Stimulated activated CD4-positive, alpha-beta T cell treated with anti-CD3 and anti-CD28 coated beads, Interleukin-12 subunit alpha, Interleukin-12 subunit beta, amount 100 ng/mL, for 4 hours (primary cell): ENCODE data around the gene FBLN5.
"Not testable (repeated sequence)": the region's sequence is repeated elsewhere in the genome, so short reads cannot be mapped to it uniquely, and the experiment has no call there.

ENCODE experiments used
- DNase-seq: peaks from one replicate; pipeline ENCODE4 v3.0.0-alpha.2; 2020

FBLN5 gene

DNA sequence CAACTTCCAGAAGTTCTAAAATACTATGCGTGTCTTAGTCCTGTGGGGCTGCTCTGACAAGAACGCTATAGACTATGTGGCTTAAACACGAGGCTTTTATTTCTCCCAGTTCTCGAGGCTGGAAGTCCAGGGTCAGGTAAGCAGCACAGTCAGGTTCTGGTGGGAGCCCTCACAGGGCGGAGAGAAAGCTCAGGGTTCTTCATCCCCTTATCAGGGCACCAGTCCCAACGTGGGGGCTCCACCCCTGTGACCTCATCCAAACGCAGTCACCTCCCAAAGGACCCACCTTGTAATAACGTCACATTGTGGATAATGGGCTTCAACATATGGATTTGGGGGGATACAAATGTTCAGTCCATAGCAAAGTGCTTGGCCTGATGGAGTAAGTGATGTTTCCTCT, 43.0 kb downstream of the FBLN5 start:
- DNase-seq, result no peak

DNA sequence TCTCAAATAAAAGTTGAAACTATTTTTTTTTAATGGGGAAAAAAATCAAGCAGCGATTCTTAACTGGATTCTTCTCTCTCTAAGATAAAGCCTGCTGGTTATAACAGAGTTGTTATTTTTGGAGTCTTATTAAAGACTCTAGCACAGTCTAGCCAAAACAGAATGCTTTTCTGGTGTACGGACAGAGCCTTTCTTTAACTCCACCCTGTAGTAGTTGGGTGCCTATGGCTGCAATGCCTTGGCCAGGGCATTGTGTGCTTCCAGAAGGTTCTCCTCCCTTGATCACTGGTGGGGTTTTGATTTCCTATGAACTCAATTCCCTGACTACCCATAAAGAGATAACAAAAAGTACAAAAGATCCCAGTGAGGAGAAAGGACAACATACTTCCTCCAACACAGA, 44.4 kb downstream of the FBLN5 start:
- no peak for DNase-seq

DNA sequence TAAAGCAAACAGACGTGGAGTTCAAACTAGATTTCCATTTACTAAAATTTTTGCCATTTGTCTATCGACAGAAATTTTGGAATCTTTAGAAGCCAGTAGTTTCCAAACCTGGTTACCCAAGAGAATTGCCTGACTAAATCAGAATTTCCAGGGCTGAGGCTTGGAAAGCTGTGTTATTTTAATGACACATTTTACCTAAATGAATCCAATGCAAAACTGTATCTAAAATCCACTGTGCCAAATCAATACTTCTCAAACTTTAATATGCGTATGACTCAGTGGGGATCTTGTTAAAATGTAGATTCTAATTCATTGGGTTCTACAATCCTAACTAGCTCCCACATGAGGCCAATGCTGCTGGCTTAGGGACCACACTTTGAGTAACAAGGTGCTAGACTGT, 45.2 kb downstream of the FBLN5 start:
- no peak for DNase-seq

DNA sequence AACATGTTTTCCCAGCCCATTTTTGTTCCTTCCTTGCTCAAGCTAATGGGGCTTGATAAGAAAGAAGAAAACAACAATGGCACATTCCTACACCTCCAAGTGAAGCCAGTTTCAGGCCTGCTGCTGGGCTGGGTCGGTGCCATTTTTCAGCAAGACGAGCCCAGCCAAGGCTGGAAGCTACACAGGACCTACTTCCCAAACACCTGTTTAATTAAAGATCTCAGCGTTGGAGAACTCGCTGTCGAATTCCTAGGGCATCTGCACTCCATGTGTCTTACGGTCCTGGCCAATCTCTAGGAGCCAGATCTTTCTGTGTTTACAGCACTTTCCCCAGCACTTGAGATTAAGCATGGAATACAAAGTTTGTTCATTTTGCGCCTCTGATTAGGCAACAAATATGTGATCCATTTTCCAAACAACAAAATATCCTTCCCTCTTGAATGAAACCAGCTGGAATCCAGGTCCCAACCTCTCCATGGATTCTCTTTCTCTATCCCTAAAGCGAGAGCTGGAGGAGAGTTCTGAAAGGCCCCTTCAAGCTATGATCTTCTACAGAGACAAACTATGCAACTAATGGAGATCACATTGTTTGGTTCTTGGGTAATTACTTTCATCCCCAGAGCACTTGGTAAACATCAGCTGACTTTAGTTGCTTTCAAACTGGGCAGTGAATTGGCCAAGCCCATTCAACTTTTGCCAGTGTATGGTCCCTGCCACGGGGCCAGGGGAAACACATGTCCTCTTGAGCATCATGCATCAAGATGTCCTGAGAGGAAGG, 45.9 kb downstream of the FBLN5 start:
- no peak for DNase-seq

DNA sequence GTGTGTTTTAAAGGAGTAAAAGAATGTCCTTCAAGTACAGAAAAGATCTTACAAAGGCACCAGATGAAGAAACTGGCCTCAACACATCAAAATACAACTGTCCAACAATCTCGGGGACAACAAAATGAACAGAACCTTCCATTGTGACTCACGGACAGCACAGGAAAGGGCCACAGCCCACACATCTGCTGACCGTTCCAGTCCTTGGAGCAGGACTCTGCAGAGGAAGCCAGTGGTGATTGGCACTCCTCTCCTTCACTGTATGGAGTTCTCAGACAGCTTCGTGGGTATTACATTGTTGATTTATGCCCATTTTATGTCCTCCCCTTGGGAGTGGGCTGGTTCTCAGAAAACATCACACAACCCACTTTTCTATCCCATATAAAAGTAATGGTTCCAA, 47.7 kb downstream of the FBLN5 start:
- no peak for DNase-seq

DNA sequence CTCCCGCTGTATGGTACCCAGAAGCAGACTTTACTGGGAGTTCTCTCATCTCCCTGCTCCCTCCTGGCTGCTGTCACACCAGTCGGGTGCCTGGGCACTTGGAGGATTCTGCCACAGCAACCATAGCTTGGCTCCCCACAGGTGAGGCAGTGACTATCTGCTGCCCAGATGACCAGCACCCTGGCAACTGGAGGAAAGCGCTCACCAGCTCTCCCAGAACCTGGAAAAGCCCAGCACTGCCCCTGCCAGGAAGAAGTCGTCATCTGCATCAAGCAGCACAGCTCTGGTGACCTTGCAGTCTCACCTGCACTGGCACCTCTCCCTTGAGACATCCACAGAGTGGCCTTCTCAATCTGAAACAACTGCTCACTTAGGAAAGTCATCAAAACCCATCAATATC, 48.3 kb downstream of the FBLN5 start:
- no peak for DNase-seq

DNA sequence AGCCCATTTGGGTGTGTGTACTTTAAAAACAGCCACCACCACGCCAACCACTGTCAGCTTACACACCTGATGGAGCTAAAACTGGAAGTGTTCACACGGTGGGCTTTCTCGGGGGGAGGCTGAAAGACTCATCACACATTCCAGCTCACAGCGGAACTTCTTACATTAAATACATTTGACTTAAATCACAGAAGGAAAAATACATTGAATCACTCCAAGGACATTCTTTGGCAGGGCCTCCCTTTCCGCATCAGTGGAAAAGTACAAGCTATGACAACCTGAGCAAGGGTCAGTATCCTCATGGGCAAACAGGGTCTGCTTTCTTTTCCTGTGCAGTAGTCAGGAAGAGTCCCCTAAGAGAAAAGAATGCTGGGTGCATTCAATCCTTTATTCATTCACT, 49.1 kb downstream of the FBLN5 start:
- no peak for DNase-seq

DNA sequence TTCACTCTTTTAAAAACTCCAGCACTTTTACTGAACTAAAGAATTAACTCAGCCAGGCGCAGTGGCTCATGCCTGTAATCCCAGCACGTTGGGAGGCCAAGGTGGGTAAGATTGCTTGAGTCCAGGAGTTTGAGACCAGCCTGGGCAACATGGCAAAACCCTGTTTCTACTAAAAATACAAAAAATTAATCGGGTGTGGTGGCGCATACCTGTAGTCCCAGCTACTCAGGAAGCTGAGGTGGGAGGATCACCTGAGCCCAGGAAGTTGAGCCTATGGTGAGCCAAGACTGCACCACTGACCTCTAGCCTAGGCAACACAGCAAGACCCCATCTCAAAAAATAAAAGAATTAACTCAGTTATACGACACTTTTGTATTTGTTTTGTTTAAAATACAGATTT, 49.8 kb downstream of the FBLN5 start:
- DNase-seq, result not testable (repeated sequence)

DNA sequence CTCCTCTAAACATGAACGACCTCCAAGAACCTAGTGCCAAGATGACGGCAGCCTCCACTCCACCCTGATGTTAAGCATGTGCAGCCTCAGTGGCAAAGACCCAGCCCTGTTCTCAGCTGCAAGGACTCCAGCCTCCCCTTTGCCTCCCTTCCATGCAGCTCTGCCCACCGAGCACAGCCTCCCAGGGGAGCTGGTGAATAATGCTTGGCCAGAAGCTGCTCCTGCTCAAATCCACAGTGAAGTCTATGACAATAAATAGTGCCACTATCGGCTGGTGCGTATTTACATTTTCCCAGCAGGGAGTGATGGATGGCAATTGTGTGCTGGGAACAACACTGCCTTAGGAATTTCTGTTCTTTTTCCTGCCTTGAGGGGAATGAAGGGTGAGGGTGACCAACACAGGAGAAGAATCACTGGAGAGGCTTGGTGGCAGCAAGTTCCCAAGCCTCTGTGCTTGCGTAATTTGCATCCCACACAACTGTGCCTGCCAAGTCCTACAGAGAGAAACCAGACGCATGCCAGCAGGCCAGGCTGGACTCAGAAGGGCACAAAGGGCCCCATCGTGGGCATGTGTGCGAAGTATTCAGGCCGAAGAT, 50.3 kb downstream of the FBLN5 start:
- no peak for DNase-seq

DNA sequence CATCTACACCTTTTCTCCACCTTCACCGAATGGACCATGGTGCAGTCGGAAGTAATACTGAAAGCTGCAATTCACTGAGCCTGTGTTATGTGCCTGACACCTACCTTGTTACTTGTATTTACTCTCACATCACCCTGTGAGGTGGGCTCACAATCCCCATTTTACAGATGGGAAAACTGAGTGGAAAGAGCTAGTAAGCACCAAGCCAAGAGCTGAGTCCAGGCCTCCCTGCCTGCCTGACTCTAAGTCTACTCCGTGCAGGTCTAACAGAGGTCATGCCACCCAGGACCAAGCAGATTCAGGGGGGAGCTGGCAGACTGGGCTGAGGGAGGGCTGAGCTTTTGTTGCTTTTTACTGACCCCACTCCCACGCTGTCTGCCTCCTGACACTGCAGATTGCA, 51.1 kb downstream of the FBLN5 start:
- no peak for DNase-seq

DNA sequence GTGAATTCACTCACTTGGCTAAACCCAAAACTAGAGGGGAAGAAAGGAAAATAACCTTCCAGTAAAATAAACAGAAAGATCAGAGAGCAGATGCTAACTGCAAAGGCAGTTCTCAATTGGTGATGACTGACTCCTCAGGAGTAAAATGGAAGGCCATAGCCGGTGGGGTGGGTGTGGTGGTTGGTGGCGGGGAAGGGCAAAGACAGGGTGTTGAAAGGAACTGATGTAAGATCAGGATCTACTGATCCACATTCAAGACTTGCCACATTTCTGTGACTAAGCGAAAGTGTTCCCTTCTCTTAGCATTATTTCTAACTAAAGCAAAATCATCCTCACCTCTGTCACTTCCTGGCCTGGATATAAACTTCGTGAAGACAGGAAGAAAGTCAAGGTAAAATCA, 53.8 kb downstream of the FBLN5 start:
- peak; percentile 17 for DNase-seq

DNA sequence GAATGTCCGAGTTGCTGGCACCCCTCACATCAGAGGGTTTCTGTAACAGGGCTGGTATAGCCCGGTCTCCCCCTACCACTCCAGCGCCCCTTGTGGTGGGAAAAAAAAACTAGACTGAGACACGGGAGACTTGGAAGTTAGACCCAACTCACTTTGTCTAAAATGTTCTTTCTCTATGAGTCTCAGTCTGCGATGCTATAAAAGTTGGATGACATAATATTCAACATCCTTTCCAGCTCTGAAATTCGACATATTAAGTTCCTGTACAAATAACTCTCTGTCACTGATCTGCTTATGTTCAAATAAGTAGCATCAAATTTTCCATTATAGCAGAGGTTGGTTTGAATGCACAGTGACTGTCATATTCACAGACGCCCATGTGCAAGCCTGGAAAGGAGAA, 54.5 kb downstream of the FBLN5 start:
- DNase-seq, result no peak

DNA sequence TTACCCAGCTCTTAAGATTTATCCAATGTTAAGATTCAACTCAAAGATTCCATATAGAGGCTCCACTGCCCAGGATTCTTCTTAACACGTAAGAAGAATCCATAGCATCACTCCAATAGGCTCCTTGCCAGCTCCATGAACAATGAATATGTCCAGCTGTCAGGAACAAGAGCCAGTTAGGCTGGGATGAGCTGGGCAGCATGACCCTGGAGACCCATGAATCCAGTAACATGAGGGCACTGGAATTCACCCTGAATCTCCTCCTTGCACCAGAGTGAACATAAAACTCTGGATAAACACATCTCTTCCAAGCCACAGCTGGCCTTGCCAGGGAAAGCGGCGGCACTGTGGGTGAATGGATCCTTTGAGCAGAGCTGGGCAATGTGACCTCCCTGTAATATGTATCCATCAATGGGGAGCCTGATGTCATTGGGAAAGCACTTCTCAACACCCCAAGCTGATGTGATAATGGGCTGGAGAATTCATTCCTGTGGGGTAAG, 55.7 kb downstream of the FBLN5 start:
- DNase-seq, result no peak

DNA sequence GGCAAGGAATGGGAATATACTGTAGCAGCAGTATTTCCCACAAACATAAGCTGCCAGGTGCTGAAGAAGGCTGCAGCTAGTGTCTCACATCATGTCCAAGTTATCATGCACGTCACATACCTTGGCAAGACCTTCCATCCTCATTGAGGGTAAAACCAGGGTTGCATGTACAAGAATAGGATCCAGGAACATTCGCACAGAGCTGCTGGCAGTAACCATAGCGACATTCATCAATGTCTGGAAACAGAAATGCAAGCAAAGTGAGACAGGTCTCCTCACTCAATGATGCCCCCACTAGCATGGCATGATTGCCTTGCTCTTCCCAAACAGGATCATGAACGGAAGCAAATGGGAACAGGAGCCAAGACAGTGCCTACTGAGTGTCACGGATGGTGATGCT, 56.4 kb downstream of the FBLN5 start:
- DNase-seq, result no peak

DNA sequence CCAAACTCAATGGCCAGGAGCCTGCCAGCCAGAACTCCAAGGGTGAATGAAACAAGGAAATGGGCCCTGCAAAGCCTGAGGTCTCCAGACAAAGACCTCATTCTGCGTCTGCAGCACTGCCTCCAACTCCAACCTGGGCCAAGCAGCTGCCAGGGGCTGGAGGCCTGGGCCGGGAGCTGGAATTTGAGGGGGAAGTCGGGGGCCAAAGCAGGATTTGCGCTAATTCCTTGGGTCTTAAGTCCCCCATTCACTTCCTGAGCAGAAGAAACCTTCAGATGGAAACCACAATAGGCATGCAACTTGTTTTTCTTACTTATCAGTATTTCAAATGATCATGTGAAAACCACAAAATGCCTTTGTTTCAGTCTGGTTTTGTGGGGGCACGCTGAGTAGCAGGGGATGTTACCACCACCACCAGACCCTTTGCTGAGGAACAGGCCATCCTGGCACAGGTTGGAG, 57.2 kb downstream of the FBLN5 start:
- DNase-seq, result no peak

DNA sequence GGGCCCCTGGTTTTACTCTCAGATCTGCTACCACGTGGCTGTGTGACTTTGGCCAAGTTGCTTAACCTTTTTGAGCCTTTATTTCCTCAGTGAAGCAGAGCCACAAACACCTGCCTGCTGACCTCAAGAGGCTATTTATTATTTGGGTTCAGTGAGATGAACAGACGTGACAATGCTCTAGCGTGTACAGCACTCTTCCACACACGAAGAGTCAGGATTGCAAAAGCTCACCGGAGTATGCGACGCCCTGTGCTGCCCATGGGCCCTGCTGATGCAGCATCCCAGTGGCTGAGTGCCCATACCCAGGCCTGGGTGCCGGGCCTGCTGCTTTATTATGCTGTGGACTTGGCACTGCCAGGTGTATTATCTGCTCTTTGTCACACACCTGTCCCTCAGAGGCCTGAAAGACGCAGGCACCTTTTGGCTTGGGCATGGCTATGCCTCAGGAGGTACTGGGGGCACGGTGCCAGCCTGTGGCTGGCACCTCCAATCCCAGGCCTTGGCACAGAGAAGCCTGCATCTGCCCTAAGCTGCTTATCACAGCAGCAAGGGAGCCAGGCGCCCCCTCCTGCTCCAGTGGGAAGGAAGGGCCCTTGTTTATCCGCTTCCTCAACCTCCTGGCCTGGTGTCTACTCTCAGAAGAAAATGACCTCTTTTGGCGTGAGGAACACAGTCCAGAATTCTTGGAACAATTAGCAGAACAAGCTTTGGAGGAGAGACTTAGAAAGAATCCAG, 57.9 kb downstream of the FBLN5 start:
- DNase-seq, result no peak

DNA sequence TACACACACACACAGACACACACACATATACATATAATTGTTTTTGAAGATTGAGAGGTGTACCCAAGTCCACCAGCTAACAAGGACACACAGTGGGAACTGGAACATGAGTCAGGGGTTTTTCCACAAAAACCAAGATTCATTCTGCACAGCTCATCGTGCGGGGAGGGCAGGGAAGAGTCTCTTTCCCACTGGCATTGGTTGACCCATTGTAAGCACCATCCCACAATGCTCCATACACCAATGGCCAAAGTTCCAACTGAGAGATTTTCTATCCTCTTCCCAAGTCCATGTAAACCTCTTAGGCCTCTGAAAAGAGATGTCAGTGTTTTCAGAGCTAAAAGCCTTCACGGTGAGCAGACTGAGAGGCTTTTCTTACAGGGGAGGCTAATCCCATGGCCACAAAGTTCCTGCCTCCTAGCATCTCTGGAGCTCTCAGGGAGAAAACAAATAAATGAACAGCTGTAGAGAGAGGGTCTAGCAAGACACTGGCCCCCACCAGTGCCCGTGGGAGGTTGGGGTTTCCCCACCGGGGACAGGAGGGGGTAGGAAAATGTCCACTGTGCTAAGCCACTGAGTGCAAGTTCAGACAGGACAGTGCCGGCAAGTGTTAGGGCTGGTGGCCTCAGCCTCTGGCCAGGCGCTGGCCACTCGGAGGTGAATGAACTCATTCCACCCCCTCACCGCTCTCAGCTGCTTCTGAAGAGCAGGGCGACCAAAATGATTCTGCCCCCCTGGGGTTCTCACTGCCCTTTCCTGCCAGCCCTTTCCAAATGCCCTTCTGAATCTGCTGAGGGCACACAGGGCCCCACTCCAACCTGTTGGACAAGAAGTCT, 58.6 kb downstream of the FBLN5 start:
- no peak for DNase-seq

DNA sequence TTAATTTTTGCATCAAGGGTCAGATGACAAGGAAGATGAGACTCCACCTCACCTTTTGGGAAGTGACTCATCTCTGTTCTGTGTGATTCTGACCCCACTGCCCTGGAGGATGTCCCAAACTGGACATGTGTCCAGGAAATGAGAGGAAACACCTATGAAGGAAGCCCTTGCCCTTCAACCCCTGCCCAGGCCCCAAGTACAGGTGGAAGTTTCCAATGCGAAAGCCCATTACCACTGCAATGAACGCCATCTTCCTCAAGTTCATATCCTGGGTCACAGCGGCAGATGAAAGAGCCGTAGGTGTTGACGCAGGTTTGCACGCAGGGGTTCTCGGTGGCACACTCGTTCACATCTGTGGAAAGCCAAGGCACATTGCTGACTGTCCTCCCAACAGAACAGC, 60.5 kb downstream of the FBLN5 start:
- no peak for DNase-seq

DNA sequence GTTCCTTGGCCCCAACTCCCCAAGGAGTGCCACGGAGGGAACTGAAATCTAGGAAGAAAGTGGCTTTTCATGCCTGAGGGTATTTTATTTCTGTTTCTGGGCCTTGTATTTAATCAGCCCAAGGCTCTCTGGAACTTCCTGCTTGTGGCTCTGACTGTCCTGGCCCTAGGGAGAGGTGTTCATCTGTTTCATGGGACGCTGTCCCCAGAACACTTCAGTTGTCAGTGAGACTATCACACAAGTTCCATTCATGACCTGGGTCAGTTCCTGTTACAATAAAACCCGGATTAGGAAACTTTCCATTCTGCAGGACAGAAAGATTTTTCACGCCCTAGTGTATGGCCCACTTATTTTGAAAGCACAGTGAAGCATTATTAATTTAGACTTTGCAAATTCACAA, 61.7 kb downstream of the FBLN5 start:
- DNase-seq, result no peak

DNA sequence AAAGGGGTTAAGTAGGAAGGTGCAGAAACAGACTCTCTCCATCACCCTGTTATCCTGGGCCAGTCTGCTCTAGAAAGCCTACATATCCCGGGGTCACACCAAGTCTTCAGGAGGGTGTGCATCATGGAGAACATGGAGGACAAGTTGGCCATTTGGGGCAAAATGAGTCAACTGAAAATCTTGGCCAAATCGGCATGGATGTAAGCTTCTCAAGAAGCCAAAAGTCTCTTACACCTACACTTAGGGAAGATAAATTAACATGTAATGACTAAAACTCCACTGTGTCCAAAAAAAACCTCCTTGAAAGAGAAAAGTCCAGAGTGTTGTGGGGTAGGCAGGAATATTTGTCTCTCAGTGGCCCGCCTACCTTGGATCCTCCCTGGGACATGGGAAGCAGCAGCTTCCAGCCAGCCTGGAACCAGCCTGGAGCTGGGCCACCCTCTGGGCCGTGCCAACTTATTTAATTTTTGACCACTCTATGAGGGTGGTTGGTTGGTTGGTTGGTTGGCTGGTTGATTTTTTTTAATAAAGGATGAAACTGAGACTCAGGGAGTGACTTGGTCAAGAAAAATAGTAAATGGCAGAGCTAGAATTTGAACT, 62.3 kb downstream of the FBLN5 start:
- no peak for DNase-seq

DNA sequence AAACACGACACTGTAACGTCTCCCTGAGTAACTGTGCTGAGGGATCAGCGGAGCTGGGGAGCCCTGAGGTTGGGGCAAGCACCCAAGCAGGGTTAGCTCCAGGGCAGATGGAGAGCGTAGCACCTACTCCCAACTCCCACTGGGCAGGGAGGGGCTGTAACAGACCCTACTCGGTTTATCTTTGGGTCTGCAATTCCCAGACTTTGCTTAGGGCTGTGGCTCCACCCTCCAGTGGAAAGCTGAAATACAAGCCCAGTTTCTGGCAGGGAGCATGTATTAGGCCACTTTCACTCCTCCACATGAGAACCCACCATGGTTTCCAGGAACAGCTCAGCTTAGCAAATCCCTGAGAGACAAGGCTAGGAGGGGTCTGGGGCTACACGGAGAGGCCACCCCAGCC, 62.8 kb downstream of the FBLN5 start:
- no peak for DNase-seq

DNA sequence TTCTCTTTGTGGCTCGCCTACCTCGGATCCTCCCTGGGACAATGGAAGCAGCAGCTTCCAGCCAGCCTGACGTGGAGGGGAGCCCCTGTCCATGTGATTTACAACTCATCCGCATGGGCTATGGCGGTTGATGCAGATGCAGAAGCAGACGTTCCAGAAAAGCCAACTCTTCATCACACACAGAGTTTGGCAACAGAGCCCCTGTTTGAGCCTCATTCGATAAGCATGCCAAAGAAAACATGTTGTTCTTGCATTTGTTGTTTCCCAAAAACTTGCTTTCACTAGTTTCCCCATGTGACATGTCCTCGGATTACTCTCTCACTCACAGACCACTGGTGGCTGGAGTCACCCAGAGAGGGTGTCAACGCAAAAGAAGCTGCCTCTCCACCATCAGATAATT, 63.7 kb downstream of the FBLN5 start:
- DNase-seq, result no peak

DNA sequence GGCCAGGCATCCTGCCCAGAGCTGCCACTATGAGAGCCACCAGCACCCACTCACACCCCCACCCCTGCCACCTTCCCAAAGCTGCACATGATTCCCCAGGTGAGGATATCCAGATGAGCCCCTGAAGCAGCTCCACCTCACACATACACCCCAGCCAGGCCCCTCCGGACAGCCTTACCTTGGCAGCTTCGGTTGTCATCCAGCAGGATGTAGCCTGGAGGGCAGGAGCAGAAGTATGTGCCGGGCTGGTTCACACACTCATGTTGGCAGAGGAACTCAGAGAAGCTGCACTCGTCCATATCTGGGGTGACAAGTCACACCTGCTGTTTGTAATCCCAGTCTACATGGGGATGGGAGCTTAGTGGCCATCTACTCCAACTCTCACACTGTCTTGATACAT, 64.7 kb downstream of the FBLN5 start:
- no peak for DNase-seq
